ENCODE measurements around the gene HSD11B2.
A peak's percentile ranks its signal among the peaks of the same experiment; 100 is the strongest.

DNA sequence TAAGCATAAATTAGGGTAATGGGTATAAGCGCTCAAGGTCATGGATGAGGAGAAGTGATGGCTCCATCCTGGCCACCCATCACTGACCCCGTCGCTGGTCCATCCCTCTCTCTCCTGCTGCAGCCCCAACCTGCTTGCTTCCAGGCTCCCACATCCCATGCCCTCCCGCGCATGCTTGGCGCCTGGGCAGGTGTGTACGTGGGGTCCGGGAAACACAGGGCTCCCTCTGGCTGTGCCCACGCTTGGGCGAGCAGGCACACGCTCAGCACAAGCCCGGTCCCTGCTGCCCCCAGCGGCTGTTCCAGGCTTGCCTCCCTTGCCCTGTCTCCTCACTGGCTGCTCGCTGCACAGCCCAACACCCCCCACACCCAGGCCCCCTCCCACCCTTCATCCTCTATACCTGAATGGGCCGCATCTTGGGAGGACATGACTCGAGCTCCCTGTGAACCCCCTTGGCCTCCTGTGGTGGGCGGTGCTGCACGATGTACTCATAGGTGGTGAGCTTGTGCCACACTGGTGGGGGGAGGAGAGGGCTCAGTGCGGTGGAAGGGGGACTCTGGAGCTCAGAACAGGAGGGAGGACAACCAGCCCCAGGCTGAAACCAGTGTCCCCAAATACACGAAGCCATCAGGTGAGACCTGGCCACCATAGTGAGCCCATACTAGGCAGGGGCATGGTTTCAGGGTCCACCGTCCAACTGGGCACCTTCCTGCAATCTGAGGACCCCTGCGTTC lies 32.9 kb upstream of the HSD11B2 start:
- TF ChIP-seq, protein P1, sequence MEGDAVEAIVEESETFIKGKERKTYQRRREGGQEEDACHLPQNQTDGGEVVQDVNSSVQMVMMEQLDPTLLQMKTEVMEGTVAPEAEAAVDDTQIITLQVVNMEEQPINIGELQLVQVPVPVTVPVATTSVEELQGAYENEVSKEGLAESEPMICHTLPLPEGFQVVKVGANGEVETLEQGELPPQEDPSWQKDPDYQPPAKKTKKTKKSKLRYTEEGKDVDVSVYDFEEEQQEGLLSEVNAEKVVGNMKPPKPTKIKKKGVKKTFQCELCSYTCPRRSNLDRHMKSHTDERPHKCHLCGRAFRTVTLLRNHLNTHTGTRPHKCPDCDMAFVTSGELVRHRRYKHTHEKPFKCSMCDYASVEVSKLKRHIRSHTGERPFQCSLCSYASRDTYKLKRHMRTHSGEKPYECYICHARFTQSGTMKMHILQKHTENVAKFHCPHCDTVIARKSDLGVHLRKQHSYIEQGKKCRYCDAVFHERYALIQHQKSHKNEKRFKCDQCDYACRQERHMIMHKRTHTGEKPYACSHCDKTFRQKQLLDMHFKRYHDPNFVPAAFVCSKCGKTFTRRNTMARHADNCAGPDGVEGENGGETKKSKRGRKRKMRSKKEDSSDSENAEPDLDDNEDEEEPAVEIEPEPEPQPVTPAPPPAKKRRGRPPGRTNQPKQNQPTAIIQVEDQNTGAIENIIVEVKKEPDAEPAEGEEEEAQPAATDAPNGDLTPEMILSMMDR (IDR thresholded peaks at IDR 0.05; ENCODE audit: low read length) = peak; percentile 31; the same call in 1 of the 2 replicates
- TF ChIP-seq EZH2 (IDR thresholded peaks at IDR 0.05; ENCODE audit: borderline replicate concordance, low read length) = no peak
